Measurements from ENCODE around the gene PKP4.

Gene PKP4

GRCh38 chr2:158659483-158659882 is 202.7 kb downstream of the PKP4 start:
- DNase-seq (ENCODE audit: extremely low read depth, low read depth), result no peak
- TF ChIP-seq CTCF (IDR thresholded peaks at IDR 0.05; ENCODE audit: low read depth, low read length, missing control alignments), result no peak

GRCh38 chr2:158661231-158661630 is 204.5 kb downstream of the PKP4 start:
- DNase-seq (ENCODE audit: extremely low read depth, low read depth), result no peak
- TF ChIP-seq CTCF (IDR thresholded peaks at IDR 0.05; ENCODE audit: low read depth, low read length, missing control alignments), result no peak
- no peak overlapping the region for H3K4me3 ChIP-seq (replicated peaks; ENCODE audit: low read depth, low read length)

More at GRCh38 chr2:158659483-158659882, 202.7 kb downstream of the PKP4 start:
- no peak overlapping the region for H3K4me3 ChIP-seq (replicated peaks; ENCODE audit: low read depth, low read length)

- no peak overlapping the region for H3K4me3 ChIP-seq (replicated peaks; ENCODE audit: low read depth, low read length)
- DNase-seq (ENCODE audit: extremely low read depth, low read depth), result no peak
- TF ChIP-seq CTCF (IDR thresholded peaks at IDR 0.05; ENCODE audit: low read depth, low read length, missing control alignments), result no peak
Measured at GRCh38 chr2:158662421-158662820, 205.7 kb downstream of the PKP4 start.

- no peak for DNase-seq (ENCODE audit: extremely low read depth, low read depth)
- no peak for TF ChIP-seq CTCF (IDR thresholded peaks at IDR 0.05; ENCODE audit: low read depth, low read length, missing control alignments)
- no peak overlapping the region for H3K4me3 ChIP-seq (replicated peaks; ENCODE audit: low read depth, low read length)
Measured at GRCh38 chr2:158663796-158664195, 207.0 kb downstream of the PKP4 start.

GRCh38 chr2:158664987-158665386 is 208.2 kb downstream of the PKP4 start:
- TF ChIP-seq CTCF (IDR thresholded peaks at IDR 0.05; ENCODE audit: low read depth, low read length, missing control alignments), result no peak
- H3K4me3 ChIP-seq (replicated peaks; ENCODE audit: low read depth, low read length), result no peak overlapping the region
- no peak for DNase-seq (ENCODE audit: extremely low read depth, low read depth)

- H3K4me3 ChIP-seq (replicated peaks; ENCODE audit: low read depth, low read length), result no peak overlapping the region
- TF ChIP-seq CTCF (IDR thresholded peaks at IDR 0.05; ENCODE audit: low read depth, low read length, missing control alignments), result no peak
- no peak for DNase-seq (ENCODE audit: extremely low read depth, low read depth)
Measured at GRCh38 chr2:158665536-158666302, 209.0 kb downstream of the PKP4 start.

GRCh38 chr2:158666969-158667368 is 210.2 kb downstream of the PKP4 start:
- DNase-seq (ENCODE audit: extremely low read depth, low read depth), result no peak
- no peak for TF ChIP-seq CTCF (IDR thresholded peaks at IDR 0.05; ENCODE audit: low read depth, low read length, missing control alignments)
- H3K4me3 ChIP-seq (replicated peaks; ENCODE audit: low read depth, low read length), result no peak overlapping the region
